HuH-7 (cell line): ENCODE measurements around the gene SLC6A17.

Experiments
- DNase-seq: peaks from one replicate; pipeline ENCODE4 v3.0.0; 2011; ENCODE audit warnings: low spot score

The SLC6A17 gene

GRCh38 chr1:110223127-110223526 is 72.8 kb downstream of the SLC6A17 start:
- DNase-seq: no peak

GRCh38 chr1:110223581-110223980 is 73.3 kb downstream of the SLC6A17 start:
- DNase-seq: no peak

GRCh38 chr1:110224240-110224995 is 74.1 kb downstream of the SLC6A17 start:
- DNase-seq: no peak

GRCh38 chr1:110225212-110225611 is 74.9 kb downstream of the SLC6A17 start:
- DNase-seq: no peak

- DNase-seq: no peak
Observed at GRCh38 chr1:110225756-110226404, 75.6 kb downstream of the SLC6A17 start.

- no peak for DNase-seq
Observed at GRCh38 chr1:110227774-110228173, 77.5 kb downstream of the SLC6A17 start.

- DNase-seq: no peak
Observed at GRCh38 chr1:110228381-110228780, 78.1 kb downstream of the SLC6A17 start.

GRCh38 chr1:110228869-110229268 is 78.6 kb downstream of the SLC6A17 start:
- no peak for DNase-seq

GRCh38 chr1:110229348-110230001 is 79.2 kb downstream of the SLC6A17 start:
- no peak for DNase-seq

GRCh38 chr1:110230381-110231199 is 80.3 kb downstream of the SLC6A17 start:
- DNase-seq: no peak

- no peak for DNase-seq
Observed at GRCh38 chr1:110233861-110234260, 83.6 kb downstream of the SLC6A17 start.

GRCh38 chr1:110234691-110235090 is 84.4 kb downstream of the SLC6A17 start:
- DNase-seq: no peak

GRCh38 chr1:110235181-110235833 is 85.0 kb downstream of the SLC6A17 start:
- DNase-seq: no peak

GRCh38 chr1:110235834-110236682 is 85.8 kb downstream of the SLC6A17 start:
- no peak for DNase-seq

- no peak for DNase-seq
Observed at GRCh38 chr1:110237386-110238152, 87.3 kb downstream of the SLC6A17 start.

GRCh38 chr1:110239441-110240430 is 89.4 kb downstream of the SLC6A17 start:
- no peak for DNase-seq

GRCh38 chr1:110240476-110241210 is 90.3 kb downstream of the SLC6A17 start:
- no peak for DNase-seq

GRCh38 chr1:110241516-110241915 is 91.2 kb downstream of the SLC6A17 start:
- no peak for DNase-seq
